ENCODE data around the gene FAM114A1. TPM values are rescaled to one million over a fixed set of nuclear protein-coding genes. Genes with fewer than 3 reads are reported as not detected.

Gene FAM114A1
- total RNA-seq, 2 donors from 2014 or later = 148 to 180 TPM

DNA sequence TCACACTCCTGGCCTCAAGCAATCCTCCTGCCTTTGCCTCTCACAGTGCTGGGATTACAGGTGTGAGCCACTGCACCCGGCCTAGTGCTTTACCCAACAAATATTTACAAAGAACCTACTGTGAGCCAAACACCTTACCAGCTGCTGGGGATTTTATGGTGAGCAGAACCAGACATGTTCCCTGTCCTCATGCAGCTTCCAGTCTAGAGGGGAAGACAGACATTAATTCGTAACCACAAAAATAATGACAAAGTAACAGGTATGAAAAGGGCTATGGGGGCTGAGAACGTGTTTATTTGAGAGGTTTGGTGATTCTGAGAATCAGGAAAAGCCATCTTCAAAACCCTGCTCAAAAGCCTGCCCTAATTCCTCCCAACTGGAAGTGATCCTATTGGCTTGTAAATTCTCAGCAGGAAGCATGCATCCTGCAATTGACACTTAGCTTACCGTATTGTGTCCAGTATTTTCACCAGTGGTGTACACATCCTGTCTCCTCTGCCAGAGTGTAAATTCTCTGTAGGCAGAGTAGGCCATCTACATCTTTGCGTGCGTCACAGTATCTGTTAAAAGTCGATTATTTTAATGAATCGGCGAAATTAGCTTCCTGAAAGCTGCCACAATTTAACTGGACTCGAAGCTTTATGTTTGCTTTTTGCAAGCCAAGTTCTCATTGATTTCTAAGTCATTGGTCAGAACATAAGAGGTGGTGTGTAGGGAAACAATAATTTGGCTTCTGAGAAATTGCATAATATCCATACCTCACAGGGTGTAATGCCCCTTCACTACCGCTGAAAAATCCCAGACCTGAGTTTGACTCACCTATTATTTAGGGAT, 97.6 kb downstream of the FAM114A1 start:
- TF ChIP-seq, protein P1, sequence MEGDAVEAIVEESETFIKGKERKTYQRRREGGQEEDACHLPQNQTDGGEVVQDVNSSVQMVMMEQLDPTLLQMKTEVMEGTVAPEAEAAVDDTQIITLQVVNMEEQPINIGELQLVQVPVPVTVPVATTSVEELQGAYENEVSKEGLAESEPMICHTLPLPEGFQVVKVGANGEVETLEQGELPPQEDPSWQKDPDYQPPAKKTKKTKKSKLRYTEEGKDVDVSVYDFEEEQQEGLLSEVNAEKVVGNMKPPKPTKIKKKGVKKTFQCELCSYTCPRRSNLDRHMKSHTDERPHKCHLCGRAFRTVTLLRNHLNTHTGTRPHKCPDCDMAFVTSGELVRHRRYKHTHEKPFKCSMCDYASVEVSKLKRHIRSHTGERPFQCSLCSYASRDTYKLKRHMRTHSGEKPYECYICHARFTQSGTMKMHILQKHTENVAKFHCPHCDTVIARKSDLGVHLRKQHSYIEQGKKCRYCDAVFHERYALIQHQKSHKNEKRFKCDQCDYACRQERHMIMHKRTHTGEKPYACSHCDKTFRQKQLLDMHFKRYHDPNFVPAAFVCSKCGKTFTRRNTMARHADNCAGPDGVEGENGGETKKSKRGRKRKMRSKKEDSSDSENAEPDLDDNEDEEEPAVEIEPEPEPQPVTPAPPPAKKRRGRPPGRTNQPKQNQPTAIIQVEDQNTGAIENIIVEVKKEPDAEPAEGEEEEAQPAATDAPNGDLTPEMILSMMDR (IDR thresholded peaks at IDR 0.05) = no peak
- Histone ChIP-seq H3K9me3 (no peaks in the 10 kb centered on the region), H3K27ac (no peak overlapping the region), H3K36me3 (no peaks in the 10 kb centered on the region), H3K27me3 (replicated peaks; ENCODE audit: insufficient read depth) (no peaks in the 10 kb centered on the region), H3K4me1 (ENCODE audit: control insufficient read depth in 1 of 2, low read depth in 2 of 2) (no peaks in the 10 kb centered on the region), H3K4me3 (no peak overlapping the region)
- ATAC-seq (ENCODE audit: insufficient number of reproducible peaks, low FRiP score, low read depth) (no peak), DNase-seq (ENCODE audit: low spot score) (no peak)

- Histone ChIP-seq H3K4me3 (no peak overlapping the region), H3K27ac (no peak overlapping the region), H3K4me1 (ENCODE audit: control insufficient read depth in 1 of 2, low read depth in 2 of 2) (no peaks in the 10 kb centered on the region), H3K9me3 (no peaks in the 10 kb centered on the region), H3K36me3 (no peaks in the 10 kb centered on the region), H3K27me3 (replicated peaks; ENCODE audit: insufficient read depth) (no peaks in the 10 kb centered on the region)
- DNase-seq (ENCODE audit: low spot score) (no peak), ATAC-seq (ENCODE audit: insufficient number of reproducible peaks, low FRiP score, low read depth) (no peak)
- TF ChIP-seq, protein P1 (IDR thresholded peaks at IDR 0.05) = no peak
Measured at GRCh38 chr4:38965866-38966265, 98.3 kb downstream of the FAM114A1 start.

DNA sequence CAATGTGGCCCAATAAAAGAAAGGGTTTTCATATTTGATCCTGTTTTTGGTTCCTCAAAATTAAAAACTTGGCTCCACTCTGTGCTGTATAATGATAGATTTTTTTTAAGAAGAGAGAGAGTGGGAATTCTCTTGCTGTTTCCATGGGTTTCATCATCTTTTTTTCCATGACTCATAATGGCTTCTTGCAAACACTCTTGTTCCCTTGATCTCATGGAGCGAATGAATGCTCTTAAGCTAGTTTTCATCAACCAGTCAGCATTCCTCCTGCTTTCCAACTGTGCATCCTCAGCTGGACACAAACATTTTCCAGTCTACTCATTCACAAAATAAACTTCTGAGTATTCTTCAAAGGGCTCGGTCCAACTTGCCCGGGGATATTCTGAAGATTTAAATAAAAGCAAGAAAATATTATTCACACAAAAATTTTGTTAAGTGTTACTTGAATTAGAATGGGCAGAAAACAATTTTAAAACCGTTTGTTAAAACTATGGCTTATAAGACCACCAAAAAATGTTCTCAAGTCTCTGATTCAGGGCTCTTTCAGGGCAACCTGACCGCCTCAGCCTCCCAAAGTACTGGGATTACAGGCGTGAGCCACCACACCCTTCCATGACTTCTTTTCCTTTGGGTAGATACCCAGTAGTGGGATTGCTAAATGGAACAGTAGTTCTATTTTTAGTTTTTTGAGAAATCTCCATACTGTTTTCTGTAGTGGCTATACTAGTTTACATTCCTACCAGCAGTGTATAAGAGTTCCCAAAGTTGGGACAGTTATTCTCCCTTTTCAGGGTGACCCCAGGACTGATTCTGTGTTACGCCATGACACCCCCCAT, 99.9 kb downstream of the FAM114A1 start:
- Histone ChIP-seq H3K27ac (no peak overlapping the region), H3K9me3 (no peaks in the 10 kb centered on the region), H3K36me3 (no peaks in the 10 kb centered on the region), H3K4me3 (no peak overlapping the region), H3K27me3 (replicated peaks; ENCODE audit: insufficient read depth) (no peaks in the 10 kb centered on the region), H3K4me1 (ENCODE audit: control insufficient read depth in 1 of 2, low read depth in 2 of 2) (no peaks in the 10 kb centered on the region)
- ATAC-seq (ENCODE audit: insufficient number of reproducible peaks, low FRiP score, low read depth) = no peak
- TF ChIP-seq, protein P1 (IDR thresholded peaks at IDR 0.05) = no peak
- no peak for DNase-seq (ENCODE audit: low spot score)

- Histone ChIP-seq H3K27ac (no peak overlapping the region), H3K4me1 (ENCODE audit: control insufficient read depth in 1 of 2, low read depth in 2 of 2) (no peaks in the 10 kb centered on the region), H3K4me3 (no peak overlapping the region), H3K27me3 (replicated peaks; ENCODE audit: insufficient read depth) (no peaks in the 10 kb centered on the region), H3K9me3 (no peaks in the 10 kb centered on the region), H3K36me3 (no peaks in the 10 kb centered on the region)
- ATAC-seq (ENCODE audit: insufficient number of reproducible peaks, low FRiP score, low read depth) = no peak
- DNase-seq (ENCODE audit: low spot score) = no peak
- TF ChIP-seq, protein P1 (IDR thresholded peaks at IDR 0.05) = no peak
Measured at GRCh38 chr4:38968668-38969067, 101.1 kb downstream of the FAM114A1 start.

GRCh38 chr4:38976308-38976707, 108.7 kb downstream of the FAM114A1 start:
- DNase-seq (ENCODE audit: low spot score) (no peak), ATAC-seq (ENCODE audit: insufficient number of reproducible peaks, low FRiP score, low read depth) (no peak)
- Histone ChIP-seq H3K27me3 (replicated peaks; ENCODE audit: insufficient read depth) (no peaks in the 10 kb centered on the region), H3K4me1 (ENCODE audit: control insufficient read depth in 1 of 2, low read depth in 2 of 2) (no peaks in the 10 kb centered on the region), H3K4me3 (no peak overlapping the region), H3K36me3 (no peaks in the 10 kb centered on the region), H3K9me3 (no peaks in the 10 kb centered on the region), H3K27ac (no peak overlapping the region)
- TF ChIP-seq, protein P1 (IDR thresholded peaks at IDR 0.05) = no peak

Measured in thoracic aorta (tissue), 2 donors.